ENCODE data around the gene RXFP1.

The RXFP1 gene

GRCh38 chr4:158604369-158604768 is 82.7 kb downstream of the RXFP1 start:
- TF ChIP-seq CTCF (IDR thresholded peaks at IDR 0.05; ENCODE audit: control insufficient read depth, extremely low read depth, insufficient read depth): no peak
- no peak overlapping the region for H3K4me3 ChIP-seq (ENCODE audit: low read depth, low read length)
- DNase-seq (ENCODE audit: low read depth): no peak

- DNase-seq (ENCODE audit: low read depth): no peak
- no peak for TF ChIP-seq CTCF (IDR thresholded peaks at IDR 0.05; ENCODE audit: control insufficient read depth, extremely low read depth, insufficient read depth)
- no peak overlapping the region for H3K4me3 ChIP-seq (ENCODE audit: low read depth, low read length)
Observed at GRCh38 chr4:158605393-158605792, 83.7 kb downstream of the RXFP1 start.

- no peak overlapping the region for H3K4me3 ChIP-seq (ENCODE audit: low read depth, low read length)
- TF ChIP-seq CTCF (IDR thresholded peaks at IDR 0.05; ENCODE audit: control insufficient read depth, extremely low read depth, insufficient read depth): no peak
- DNase-seq (ENCODE audit: low read depth): no peak
Observed at GRCh38 chr4:158606969-158607368, 85.3 kb downstream of the RXFP1 start.

GRCh38 chr4:158609116-158609515 is 87.4 kb downstream of the RXFP1 start:
- TF ChIP-seq CTCF (IDR thresholded peaks at IDR 0.05; ENCODE audit: control insufficient read depth, extremely low read depth, insufficient read depth): no peak
- H3K4me3 ChIP-seq (ENCODE audit: low read depth, low read length): no peak overlapping the region
- no peak for DNase-seq (ENCODE audit: low read depth)

GRCh38 chr4:158610790-158611189 is 89.1 kb downstream of the RXFP1 start:
- no peak for TF ChIP-seq CTCF (IDR thresholded peaks at IDR 0.05; ENCODE audit: control insufficient read depth, extremely low read depth, insufficient read depth)
- no peak overlapping the region for H3K4me3 ChIP-seq (ENCODE audit: low read depth, low read length)
- no peak for DNase-seq (ENCODE audit: low read depth)

- TF ChIP-seq CTCF (IDR thresholded peaks at IDR 0.05; ENCODE audit: control insufficient read depth, extremely low read depth, insufficient read depth): no peak
- no peak overlapping the region for H3K4me3 ChIP-seq (ENCODE audit: low read depth, low read length)
- no peak for DNase-seq (ENCODE audit: low read depth)
Observed at GRCh38 chr4:158613046-158613445, 91.4 kb downstream of the RXFP1 start.

- no peak for DNase-seq (ENCODE audit: low read depth)
- no peak overlapping the region for H3K4me3 ChIP-seq (ENCODE audit: low read depth, low read length)
- TF ChIP-seq CTCF (IDR thresholded peaks at IDR 0.05; ENCODE audit: control insufficient read depth, extremely low read depth, insufficient read depth): no peak
Observed at GRCh38 chr4:158617956-158618355, 96.3 kb downstream of the RXFP1 start.

All from LNCaP clone FGC (cell line).